Measurements from ENCODE around the gene PTPRE.

The PTPRE gene

DNA sequence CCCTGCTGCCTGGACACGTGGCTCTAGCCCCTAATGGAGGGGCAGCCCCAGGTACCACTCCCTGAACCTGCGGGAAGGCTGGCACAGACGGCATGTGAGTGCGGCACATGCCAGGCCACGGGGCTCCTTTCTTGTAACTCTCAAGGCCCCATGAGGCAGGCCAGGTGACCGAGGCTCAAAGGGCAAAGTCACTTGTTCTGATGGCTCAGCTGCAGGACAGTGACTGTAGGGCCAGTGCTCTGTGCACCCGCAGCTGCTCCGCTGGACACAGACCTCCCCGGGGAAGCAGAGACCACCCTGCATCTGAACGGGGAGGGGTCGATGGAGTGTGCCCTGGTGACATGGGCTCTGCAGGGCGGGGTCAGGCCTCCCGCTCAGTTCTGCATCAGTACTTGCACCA lies 55.3 kb downstream of the PTPRE start:
- no peak for FAIRE-seq

DNA sequence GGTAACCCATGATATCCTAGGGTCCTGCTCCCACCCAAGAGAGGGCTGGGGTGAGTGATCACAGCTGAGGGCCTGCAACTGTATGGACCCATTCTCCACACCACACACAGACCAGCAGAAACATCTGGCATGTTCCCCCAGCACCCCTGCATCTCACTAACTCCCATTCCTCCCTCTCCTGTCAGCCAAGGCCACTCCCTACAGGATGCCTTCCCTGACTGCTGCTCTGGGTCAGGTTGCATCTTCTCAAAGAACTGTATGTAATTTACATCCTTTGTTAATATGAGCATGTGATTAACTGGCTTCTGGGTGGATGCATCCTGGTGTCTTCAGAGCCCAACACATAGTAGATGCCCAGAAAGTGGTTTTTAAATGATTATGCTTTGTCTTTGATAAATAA lies 56.2 kb downstream of the PTPRE start:
- FAIRE-seq = no peak

DNA sequence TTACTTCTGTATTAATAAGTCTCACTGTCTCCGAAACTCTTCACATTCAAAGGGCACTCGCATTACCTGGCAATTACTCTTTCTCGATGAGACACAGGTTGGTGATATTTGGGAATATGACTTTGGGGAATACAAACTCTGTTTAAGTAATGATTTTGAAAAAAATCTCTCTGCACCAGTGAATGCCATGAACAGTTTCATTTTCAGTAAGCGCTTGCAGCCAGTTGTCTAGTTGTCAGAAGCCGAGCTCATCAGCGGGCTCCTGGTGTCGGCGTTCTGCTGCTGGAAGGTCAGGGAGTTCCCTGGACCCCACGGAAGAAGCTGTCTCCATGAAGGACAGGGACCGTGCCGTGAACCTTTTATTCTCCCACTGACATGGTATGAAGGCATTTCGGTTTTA lies 57.7 kb downstream of the PTPRE start:
- FAIRE-seq = no peak

DNA sequence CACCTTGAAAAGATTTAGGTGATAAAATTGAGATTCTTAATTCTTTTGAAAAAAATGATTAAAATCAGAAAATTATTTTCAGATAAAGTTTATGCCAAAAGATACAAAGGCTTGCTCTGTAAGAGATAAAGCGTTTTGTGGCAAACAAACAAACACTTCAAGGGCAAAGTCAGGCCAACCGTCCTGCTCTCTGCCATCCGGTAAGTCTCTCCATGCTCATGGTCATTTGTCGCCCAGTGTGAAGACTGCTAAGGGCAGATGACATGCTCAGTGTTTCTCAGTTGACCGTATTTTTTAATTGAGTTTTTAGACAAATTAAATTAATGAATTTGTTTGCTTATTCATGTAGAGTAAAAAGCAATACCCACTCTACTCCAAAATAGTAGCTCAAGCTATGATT lies 60.0 kb downstream of the PTPRE start:
- FAIRE-seq = no peak

DNA sequence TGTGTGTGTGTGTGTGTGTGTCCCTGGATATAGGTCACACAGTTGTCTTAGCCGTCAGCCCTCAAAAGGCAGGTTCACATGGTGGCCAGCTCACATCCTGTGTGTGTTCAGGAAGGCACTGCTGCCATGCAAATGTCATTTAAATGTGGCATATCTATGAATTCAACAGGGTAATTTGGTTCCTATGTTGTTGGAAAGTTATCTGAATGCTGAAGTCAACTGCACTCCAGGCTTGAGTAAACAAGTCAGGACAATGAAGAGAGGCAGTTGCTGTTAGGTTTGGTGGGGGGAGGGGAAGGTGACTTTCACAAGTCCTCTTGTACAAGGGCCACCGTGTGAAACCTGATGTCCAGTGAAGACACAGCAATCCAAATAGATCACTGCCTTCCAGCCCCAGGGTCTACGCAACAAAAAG lies 61.1 kb downstream of the PTPRE start:
- no peak for FAIRE-seq

DNA sequence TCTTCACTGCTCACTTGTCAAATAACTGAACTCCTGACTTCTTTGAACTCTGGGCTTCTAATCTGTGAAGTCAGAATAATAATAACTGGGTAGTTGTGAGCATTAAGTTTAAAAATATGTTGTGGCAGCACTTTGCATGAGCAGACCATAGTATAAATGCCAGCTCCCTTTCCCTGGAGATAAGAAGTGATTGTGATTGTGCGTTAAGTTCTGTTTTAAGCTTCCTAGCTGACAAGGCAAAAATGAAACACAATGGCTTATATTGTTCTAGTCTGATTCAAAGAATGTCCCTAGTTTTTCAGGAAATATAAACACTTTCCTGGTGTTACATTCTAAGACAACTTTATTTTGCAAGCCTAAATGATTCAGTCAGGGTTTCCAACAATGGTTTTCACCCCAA lies 61.8 kb downstream of the PTPRE start:
- no peak for FAIRE-seq

DNA sequence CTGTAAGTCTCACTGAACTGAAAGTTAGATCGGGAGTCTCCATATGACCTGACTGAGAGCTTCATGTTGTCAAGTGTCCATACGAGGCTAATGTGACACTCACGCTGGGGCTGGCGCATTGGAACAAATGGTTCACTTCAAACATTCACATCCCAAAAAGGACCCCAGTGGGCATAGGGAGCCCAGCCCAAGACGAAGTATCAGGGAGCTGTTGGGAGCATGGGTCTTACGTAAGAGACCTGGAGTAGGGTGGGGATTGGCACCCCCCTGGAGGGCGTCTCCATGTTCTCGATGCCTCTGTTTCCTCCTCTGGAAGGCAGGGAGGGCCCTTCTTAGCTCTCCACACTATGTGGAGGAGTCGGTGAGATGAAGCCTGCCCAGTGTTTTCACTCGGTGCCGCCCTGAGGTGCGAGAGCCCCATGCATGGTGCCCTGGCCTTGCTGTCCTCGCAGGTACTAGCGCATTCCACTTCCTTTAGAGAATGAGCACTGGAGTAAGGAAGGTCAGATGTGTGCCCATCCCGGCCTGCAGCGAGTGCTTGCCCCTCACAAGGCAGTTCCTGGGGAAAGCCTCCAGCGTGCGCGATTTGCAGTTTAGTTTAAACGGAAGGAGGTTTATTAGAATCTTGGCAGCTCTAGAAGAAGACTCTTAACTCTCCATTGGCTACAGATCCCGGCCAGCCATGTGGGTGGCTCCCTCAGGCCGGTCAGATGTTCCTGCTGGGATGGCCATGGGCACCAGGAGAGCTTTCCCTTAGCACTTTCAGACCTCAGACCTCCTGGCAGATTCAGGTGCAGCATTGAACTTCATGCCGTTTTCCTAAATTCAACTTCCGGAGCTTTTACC lies 64.4 kb downstream of the PTPRE start:
- FAIRE-seq = no peak

DNA sequence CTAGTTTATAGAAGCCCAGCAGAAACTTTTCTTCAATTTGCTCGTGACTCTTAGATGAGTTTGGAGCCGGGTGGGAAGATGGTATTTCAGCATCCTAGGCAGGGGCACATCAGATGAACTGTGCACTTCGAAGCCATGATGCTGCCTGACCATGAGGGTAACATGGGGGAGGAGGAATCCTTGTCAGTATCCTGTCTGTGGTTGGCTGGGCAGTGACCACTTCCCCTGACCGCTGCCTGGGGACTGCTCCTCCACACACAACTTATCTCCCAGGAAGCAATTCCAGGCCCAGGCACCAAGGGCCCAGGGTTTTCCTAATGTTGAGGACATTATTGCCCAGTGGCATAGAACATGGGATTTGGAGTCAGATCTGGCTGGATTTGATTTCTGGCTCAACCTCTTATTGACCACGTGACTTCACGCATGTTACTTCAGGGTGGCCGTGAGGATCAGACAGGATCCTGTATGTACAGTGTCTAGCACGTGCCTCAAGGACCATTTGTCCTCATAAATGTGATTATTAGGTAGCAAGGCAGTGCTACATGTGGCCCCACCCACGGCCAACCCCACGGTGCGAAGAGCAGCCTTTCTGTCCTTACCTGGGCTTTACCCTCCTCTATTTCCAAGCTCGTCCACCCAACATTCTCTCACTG lies 65.2 kb downstream of the PTPRE start:
- FAIRE-seq = no peak

DNA sequence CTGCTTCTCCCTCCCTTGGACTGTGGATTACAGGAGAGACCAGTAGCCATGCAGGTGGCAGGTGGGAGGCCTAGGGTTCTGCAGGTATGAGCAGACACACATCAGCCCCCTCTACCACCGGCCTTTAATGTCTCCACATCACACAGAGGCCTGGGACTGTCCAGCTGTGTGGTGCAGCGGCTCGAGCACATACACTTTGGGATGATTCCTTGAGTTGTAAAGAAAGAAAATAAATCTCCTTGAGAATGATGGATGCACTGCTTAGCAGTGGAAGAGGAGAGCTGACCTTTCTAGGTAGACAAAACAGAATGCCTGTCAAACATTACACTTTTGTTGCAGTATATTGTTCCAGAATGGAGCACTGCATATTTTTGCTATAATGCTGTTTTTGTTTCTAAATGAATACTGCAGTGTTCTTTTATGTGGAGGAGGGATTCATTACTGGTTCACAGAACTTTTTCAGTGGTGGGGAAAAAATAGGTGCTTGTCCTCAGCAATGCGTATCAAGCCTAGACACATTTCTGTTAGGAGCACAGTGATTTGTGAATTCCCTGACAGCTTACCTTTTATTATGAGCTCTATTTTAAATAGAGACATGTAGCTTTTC lies 66.0 kb downstream of the PTPRE start:
- no peak for FAIRE-seq

DNA sequence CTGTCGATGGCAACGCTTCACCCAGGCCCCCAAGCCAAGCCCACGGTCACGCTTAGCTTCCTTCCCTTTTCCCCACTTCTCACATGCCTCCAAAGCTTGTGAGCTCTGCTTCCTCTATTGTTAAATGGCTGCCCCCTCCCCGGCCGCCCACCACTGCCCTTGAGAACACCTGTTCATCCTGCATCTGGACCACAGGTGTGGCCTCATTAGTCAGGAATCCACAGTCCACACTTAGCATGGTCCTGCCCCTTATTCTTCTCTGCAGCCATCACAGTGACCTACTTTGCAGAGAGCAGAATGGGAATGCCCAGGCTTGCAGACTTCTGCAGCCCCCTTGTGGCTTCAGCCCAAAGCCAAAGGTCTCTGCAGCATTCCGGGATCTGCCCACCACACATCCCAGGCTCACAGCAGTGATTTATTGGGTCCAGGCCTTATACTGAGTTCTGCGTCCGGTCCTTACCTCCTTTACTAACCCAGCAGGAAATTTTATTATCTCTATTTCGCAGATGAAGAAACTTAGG lies 66.9 kb downstream of the PTPRE start:
- no peak for FAIRE-seq

DNA sequence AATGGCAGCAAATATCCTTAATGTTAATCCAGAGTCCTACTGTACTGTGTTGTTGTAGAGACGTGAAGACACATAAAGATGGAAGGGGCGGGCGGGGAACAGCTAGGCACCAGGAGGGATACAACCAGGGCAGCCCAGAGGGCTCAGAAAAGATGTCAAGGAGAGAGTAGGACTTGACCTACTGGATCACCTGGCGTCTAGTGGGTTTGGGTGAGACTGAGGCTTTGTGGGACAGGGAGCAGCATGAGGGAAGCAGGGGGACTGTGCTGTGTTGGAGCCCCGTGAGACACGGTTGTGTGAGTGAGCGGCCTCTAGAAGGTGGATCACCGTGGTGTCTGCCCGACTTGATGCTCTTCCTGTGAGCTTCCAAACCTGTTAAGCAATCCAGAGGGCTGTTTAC lies 68.0 kb downstream of the PTPRE start:
- no peak for FAIRE-seq

DNA sequence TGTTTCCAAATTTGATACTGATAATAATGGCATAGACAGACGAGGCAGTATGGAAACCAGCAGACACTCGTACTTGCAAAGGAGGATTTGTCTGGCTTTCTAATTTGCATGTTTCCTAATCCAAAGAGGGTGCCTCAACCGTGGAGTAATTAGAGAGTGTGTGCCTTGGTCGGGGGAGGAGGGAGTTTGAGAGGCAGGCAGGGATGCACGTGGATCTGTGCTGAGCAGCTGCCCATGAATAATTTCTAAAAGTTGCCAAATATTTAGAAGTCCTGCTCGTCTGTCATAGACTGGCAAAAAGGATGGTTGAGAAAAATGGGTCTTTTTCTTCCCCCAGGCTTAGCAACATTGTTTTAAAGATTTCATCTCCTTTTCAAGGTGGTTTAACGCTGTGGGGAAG lies 69.4 kb downstream of the PTPRE start:
- no peak for FAIRE-seq

DNA sequence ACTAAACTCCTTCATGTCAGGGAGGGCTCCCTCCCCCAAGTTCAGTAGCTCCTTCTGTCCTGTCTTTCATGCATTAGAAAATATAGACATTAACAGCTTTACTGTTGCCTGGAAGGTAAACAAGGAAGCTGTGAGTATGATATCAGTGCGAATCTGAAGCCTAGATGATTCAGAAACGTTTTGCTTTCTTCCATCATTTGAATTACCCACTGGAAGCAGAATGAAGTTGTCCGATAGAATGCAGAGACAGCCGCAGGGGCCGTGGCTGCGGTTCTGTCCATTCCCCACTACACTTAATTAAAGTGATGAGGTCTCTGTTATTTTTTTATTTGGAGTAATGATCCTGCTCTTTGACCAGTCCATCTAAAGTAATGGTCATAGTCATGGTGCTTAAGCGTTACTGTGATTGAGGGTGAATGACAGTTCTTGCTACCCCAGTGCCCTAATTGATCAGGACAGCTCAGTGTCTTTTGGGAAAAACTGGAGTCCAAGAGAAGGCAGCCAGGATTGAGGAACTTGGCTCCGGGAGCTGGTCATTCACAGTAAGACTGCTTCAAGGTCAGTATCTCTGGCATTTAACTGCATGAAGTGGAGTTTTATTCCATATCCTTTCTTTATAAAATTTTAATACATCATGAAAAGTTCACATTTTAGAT lies 69.9 kb downstream of the PTPRE start:
- FAIRE-seq = no peak

DNA sequence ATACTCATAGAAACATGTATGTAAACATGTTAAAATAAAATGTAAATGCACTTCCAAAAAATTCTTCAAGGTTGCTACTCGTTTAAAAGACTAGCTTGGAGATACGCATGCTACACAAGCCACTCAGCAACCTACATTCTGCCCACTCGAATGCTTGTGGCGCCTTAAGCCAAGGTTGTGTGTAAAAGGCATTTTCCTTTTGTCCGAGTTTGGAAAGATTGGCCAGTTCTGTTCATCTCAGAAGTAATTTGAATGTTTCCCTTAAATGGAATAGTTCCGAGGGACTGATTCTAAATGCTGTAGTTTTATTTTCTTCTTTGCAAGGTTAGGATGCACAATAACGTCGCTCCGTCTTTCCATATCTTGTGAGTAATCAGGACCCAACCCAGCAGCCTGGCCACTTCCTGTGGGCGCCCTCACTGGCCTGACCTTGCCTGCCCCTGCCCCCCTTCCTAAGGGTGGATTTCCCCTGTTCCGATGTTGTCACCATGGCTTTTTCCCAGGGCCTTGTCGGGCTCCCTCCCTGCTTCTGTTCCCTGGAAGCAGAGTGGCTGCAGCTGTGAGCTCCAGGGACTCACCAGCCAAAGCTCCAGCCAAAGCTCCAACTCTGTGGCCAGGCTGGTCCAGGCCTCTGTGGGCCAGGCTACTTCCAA lies 70.6 kb downstream of the PTPRE start:
- FAIRE-seq = no peak

DNA sequence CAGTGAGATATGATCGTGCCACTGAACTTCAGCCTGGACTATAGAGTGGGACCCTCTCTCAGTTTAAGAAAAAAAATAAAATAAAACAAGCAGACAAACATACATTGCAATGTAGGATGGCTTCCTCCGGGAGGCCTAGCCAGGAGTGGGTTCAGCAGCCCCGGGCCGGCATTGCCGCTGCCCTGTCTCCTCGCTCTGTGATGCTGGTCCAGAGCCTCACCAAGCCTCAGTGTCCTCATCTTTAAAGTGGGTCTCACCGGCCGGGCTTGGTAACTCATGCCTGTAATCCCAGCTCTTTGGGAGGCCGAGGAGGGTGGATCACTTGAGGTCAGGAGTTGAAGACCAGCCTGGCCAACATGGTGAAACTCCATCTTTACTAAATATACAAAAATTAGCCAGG lies 71.6 kb downstream of the PTPRE start:
- FAIRE-seq = no peak

DNA sequence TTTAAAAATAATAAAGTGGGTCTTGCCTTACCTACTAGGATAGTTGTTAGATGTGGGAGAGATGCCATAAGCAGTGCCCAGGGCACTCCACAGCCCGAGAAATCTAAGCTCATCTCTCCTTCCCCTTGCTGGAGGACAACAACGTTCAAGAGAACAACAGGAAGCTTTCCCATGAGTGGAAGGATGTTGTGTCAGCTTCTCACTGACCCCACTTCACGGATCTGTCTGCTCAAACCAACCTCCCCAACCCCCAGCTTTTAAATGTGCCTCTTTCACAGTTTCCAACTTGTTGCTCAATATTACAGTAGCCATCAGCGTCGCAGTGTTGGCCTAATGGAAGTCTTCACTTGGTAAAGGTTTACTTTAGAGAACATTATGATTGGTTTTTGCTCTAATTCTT lies 72.1 kb downstream of the PTPRE start:
- no peak for FAIRE-seq

DNA sequence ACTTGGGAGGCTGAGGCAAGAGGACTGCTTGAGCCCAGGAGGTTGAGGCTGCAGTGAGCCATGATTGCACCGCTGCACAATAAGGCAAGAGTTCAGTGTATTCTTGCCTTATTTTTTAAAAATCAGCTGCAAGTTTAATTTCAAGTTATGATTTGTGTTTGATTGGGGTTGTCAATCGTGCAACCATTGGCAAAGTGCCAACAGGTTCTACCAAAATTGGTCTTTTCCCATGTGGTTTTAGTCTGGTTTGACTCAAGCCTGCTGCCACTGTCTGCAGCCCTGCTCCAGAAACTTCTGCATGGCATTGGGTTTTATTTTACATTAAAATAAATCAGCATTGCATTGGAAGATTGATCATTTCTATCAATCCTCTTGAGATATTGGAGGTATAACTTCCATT lies 72.7 kb downstream of the PTPRE start:
- no peak for FAIRE-seq

DNA sequence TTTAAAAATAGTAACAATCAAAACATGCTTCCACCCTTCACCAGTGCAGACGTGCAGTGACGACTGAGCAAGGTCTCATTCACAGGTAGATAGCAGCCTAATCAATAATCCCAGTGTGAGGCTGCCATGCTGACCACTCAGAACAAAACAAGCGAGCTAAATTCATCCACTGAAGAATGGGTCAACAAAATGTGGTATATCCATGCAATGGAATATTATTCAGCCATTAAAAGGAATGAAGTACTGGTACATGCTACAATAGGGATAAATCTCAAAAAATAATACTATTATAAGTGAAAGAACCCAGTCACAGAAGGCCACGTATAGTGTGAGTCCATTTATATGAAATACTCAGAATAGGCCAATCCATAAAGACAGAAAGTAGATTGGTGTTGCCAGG lies 74.0 kb downstream of the PTPRE start:
- FAIRE-seq = no peak

DNA sequence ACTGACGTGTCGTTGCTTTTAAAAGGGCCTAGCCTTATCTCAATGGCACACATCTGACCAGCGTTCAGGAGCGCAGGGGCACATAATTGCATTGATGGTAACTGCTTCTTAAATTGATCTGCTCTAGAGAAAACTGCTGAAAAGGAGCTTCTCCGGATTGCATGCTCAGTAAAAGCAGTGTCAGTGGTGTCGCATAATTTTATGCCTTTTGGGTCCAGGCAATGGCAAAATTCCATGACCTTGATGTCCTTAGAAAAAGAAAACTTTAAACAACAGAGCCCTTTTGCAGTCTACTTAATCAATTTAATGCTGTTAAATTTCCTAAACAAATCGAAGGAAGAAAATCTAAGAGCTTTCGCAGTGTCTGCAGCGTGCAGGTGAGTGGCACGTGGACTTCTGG lies 75.7 kb downstream of the PTPRE start:
- FAIRE-seq = no peak

DNA sequence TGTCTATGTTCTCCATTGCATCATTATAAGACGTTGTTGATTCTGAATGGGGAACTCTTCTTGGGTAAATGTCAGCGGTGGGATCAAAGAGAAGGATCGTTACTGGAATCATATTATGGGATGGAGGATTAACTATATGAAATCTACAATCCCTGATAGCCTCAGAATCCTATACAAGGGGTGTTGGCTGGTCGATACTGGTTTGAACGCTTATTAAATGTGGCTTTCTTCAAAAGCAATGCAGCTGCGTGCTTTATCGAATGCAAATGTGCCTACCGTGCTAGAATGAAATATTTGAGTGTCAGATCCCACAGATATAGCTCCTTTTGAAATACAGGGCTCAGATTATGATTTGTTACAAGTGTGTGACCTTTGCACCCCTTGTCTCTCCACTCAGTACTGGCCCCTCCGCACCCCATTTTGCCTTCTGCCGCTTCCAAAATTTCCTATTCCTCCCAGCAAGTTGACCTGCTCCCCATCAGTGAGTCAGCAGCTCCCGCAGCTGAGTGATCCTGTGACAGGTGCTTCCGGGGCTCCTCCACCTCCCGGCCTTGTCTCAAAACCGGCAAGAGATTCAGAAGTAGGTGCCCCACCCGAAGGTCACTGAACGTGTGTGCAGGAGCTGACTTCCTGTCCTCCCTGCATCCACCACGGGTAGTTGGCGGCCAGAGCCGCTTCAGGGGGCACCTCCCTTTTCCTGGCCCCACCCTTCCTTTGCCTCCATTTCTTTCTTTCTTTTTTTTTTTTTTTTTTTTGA lies 76.6 kb downstream of the PTPRE start:
- no peak for FAIRE-seq

DNA sequence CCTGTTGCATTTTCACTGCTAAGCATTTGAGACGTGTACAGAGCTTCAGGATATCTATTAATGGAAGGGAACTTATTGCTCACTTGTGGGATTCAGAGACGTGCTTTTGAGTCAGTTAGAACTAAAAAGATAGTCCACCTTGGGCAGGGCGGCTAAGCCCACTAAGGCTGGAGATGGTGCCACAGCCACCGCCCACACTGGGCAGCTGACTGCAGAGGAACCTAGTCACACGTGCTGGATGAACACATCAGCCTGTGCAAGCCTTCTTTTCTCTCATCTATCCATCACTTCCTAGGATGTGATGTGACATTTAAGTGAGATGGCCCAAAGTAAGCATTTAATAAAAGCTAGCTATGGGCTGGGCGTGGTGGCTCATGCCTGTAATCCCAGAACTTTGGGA lies 78.0 kb downstream of the PTPRE start:
- FAIRE-seq = no peak
